Activated CD8-positive, alpha-beta memory T cell treated with anti-CD3 and anti-CD28 coated beads for 48 hours (primary cell): ENCODE measurements around the gene KCTD5.

ENCODE experiments used
- DNase-seq, 3 experiments: peaks; one replicate each; pipeline ENCODE4 v3.0.0-alpha.2; 2020; ENCODE audit warnings: low read depth in 2 of 3, low spot score in 2 of 3

The KCTD5 gene

DNA sequence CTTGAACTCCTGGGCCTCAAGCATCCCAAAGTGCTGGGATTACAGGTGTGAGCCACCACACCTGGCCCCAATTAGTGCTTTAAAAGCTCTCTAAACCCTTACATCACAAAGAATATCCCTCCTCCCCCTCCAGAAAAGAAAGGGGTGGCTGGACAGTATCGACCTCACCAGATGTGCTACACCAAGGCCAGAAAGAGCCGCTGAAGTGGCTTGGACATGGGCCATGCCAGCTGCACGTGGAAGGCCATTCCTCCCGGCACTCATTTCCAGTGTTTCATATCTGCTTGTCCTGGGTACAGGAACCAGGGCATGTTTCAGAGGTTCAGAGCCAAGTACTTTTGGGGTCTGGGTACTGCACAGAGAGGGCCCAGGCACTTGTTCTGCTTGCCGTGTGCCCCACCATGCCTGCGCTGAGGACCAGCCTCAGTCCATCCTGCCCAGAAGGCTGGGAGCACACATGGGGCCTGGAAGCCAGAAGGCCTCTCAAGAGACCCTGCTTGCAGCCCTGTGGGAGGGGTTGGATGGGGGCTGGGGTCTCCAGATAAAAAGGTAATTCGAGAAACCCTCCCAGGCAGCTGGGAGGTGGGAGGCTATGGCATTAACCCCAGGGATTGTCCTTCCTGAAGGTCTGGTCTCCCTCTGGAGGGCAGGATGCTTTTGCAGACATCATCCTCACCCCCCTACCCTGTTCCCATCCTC is 66.6 kb downstream of the KCTD5 start:
- no peak for DNase-seq

DNA sequence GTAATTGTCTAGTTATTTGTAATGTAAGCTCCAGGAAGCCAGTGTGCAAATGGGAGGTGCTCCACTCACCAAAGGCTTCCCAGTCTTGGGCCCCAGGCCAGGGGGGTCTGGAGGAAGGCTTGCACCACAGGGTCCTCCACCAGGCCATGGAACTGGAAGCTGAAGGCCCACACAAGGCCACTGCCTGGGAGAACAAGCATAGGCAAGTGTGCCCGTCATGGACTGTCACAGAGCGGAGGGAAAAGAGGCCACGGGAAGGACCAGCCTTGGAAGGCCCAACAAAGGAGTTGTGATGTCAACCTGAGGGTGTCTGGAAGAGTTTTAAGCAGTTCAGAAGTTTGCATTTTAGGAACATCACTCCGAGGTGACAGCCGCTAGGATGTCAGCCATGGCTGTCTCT is 67.2 kb downstream of the KCTD5 start:
- DNase-seq = no peak

DNA sequence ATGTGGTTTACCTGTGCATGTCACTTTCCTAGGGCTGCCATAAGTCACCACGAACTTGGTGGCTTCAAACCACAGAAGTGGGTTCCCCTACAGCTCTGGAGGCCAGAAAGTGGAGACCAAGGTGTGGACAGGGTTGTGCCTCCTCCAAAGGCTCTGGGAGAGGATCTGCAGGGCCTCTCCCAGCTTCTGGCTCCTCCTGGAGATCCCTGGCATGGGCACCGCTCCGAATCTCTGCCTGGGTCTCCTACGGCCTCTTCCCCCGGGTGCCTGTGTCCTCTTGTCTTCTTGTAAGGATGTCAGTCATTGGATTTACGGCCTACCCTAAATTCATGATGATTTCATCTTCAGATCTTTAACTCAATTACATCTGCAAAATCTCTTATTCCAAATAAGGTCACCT is 67.6 kb downstream of the KCTD5 start:
- DNase-seq = no peak

DNA sequence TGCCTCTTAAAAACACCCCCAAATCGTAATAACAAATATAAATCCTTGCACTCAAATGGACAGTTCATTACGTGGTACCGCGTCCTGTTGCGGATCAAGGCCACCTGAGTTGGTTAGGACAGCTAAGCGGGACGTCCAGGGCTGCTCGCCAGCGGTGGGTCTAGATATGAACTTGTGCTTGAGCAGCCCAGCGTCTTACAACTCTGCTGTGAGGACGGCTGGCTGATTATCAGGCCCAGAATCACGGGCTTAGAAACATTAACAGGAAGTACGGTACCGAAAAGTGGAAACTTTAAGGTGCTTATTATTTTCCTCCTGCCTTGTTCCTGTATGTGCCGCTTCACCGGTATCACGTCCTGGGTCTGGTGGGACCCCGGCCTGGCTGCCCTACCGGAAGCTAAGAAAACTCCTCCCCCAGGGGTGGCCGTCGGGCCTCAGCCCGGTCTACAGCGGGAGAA is 69.3 kb downstream of the KCTD5 start:
- DNase-seq = no peak

DNA sequence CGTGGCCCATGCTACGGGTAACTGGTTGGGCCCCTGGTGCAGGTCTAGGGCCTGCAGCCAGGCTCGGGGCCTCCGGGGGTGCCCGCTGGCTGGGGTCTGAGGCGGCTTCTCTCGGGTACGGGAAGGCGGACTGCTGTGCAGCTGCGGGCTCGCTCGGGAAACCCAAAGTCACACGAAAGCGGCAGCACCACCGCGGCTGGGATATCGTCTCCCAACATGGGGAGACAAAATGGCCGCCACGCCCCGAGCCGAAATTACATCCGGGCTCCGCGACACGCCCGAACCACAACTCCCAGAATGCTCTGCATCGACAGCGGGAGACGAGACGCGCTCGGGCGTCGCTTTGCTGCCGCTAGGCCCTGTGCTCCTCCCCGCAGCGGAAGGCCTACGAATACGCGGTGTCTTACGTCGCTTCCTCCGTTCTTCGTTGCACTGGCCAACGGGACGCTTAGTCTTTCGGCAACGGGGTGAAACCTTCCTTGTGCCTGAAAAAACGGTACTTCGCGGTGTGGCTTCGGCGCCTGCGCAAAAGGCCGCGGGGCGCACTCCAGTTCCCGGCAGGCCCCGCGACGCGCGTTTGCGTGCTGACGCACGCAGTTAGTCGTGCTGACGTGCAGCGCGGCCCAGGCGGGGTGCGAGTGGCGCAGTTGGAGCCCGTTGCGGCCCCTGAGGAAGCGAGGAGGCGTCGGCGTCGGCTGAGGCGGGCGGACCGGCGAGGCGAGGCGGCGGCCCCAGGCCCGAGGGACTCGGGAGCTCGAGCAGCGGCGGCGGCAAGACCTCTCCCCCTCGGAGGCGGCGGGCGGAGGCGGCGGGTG is 69.9 kb downstream of the KCTD5 start, which contains the start of gene SRRM2:
Gene SRRM2 (plus strand): TSS at position 604 of the 815 bp plus-strand sequence. CDS start 3,727 bp downstream, outside the sequence.
- peak; percentile 86 to 92 (median 91) for DNase-seq

DNA sequence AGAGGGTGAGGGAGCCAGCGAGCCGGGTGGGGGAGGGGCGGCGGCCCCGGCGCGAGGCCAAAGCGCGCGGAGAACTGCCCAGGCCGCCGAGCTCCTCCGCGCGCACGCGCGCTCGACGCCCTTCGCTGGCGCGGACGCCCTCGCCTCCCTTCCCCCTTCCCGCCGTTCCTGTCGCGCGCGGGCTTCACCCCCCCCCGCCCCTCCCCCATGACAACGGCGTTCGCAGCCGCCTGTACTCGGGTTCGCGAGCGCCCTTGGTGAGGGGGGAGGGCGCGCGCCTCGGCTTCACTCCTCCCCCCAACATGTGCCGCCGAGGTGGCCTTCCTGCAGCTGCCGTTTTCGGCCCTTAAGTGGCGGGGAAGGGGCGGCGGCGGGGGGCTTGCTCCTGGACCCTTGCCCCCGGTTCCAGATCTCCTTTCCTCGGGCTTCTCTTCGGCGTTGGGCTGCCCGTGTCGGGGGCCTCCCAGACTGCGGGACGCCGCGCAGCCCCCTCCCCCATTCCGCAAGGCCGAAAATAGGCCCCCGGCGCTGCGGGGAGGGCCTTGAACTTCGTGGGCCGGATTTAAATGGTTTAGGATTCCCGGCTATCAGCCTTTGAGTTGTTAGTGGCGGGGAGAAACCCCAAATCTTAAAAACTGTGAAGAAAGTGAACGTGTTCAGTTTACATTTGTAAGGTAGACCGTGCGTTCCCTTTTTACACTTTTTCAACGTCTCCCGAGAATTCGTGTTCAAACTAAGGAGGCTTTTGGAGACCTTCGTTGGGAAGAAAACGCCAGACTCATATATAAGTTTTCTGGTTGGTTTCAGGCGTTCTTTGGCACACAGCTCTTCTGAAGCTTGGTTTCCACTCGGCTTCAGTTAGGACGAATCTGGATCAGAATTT is 70.8 kb downstream of the KCTD5 start:
- DNase-seq = peak in 2 of 3 experiments; percentile 41 to 63

DNA sequence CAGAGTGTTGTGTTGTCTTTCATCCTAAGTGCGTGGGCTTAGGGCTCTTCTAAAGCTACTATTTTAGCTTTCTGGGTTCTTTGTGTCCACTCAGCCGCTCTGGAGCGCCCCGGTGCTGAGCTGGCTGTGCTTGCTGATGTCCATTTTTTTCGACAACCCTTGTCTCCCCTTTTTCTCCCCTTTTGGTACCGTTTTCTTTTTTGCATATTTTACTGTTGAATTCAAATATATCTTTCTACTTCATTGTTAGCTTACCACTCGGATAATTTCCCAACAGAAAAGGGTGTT is 71.4 kb downstream of the KCTD5 start:
- no peak for DNase-seq

DNA sequence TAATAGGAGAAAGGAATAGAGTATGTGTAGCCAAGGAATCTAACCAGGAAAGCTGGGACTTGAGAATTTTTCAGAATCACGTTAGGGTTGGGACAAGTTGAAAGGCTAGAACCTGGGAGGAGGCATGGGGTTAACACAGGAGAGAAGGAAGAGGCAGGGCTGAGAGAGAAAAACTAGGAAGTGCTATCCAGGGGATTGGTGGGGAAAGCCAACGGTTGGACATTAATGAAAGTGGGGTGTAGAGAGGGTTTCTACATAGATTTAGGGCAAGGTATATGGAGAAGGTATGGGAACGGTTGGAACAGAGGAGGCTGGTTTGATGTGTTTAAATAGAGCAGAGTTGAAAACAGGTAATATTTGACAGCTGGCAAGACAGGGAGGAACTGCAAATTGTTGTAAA is 72.8 kb downstream of the KCTD5 start:
- no peak for DNase-seq

DNA sequence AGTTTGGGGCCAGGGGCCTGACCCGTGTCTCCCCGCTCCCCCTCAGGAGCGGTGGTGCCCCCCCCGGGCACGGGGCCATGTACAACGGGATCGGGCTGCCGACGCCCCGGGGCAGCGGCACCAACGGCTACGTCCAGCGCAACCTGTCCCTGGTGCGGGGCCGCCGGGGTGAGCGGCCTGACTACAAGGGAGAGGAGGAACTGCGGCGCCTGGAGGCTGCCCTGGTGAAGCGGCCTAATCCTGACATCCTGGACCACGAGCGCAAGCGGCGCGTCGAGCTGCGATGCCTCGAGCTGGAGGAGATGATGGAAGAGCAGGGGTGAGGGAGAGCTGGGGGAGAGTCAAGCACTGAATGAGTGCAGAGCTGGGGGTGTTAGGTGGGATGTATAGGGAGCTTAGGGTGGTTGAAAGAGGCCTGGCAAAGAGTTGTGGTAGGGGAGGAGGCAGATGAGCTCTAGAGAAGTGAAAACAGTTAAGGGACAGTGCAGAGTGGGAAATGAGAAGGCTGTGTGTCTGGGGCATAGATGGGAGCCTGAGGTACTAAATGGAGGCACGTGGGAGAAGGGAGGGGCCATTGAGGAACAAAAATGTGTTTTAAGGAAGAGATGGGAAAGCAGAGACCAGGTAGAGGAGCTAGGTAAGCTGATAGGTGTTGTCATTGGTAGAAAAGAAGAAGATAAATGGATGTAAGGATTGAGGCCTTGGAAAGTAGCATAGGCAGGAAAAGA is 74.1 kb downstream of the KCTD5 start:
- DNase-seq = no peak

DNA sequence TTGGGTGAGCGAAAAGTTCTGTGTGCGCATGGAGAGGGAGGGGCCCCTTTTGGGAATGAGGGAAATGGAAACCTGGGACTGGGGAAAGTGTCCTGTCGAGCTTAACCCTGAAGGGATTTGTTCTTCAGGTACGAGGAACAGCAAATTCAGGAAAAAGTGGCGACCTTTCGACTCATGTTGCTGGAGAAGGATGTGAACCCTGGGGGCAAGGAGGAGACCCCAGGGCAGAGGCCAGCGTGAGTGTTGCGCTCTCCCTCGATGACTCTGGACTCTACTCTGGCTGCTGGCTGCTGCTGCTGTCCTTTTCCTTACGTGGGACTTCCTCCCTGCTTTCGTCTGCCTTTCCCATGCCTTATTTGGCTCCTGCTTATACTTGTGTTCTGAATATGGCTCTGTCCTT is 75.0 kb downstream of the KCTD5 start:
- DNase-seq = no peak
